Measurements from ENCODE around the gene RIPK3.
"Not testable (repeated sequence)": the region's sequence is repeated elsewhere in the genome, so short reads cannot be mapped to it uniquely, and the experiment has no call there.

Gene RIPK3

DNA sequence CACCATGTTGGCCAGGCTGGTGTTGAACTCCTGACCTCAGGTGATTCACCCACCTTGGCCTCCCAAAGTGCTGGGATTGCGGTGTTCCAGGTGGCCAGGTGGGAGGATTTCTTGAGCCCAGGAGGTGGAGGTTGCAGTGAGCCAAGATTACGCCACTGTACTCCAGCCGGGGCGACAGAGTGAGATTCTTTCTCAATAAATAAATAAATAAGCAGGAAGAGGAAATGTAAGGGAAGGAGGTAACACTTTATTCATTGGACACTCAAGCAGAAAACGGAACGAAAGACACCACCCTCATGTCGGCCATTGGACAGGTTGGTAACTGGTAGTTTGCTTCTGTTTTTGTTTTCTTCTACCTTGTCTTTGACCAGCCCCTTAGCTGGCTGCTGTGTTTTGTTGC is 15.2 kb upstream of the RIPK3 start:
- no peak overlapping the region for H2BK120ac ChIP-seq (ENCODE audit: insufficient read depth, low read length, poor library complexity)
- H3K27me3 ChIP-seq (ENCODE audit: insufficient read depth, low read length), result peaks cover 5% of the 10 kb centered on the region
- no peak overlapping the region for H3K4me3 ChIP-seq (ENCODE audit: low read depth, low read length)
- H4K91ac ChIP-seq (ENCODE audit: low read depth, low read length), result no peak overlapping the region
- no peak overlapping the region for H3K18ac ChIP-seq (ENCODE audit: low read length)
- no peak overlapping the region for H3K9ac ChIP-seq (ENCODE audit: low read length)
- no peak overlapping the region for H2AK5ac ChIP-seq (ENCODE audit: low read length)
- H3K4ac ChIP-seq (ENCODE audit: low read depth, low read length), result no peak overlapping the region
- DNase-seq, result no peak
- no peak overlapping the region for H3K27ac ChIP-seq (ENCODE audit: low read depth, low read length)
- H4K12ac ChIP-seq (ENCODE audit: low read depth, low read length), result no peak overlapping the region
- H3K23ac ChIP-seq (ENCODE audit: low read length), result no peak overlapping the region
- no peak overlapping the region for H3K14ac ChIP-seq (ENCODE audit: low read length)
- no peak overlapping the region for H2BK5ac ChIP-seq (ENCODE audit: low read depth, low read length, poor library complexity)
- no peaks in the 10 kb centered on the region for H3K36me3 ChIP-seq (ENCODE audit: control insufficient read depth in 1 of 2, insufficient read depth in 2 of 2, low read length in 2 of 2)
- H3K9me3 ChIP-seq (ENCODE audit: insufficient read depth, low read depth, low read length), result no peaks in the 10 kb centered on the region
- no peak overlapping the region for H4K8ac ChIP-seq (ENCODE audit: low read depth, low read length)
- H3K79me1 ChIP-seq (ENCODE audit: low read length), result no peaks in the 10 kb centered on the region
- no CpG with 5 or more reads among the region's 7 CpGs for WGBS (ENCODE audit: extremely low coverage, insufficient coverage, insufficient read length)
- H3K79me2 ChIP-seq (ENCODE audit: control insufficient read depth, insufficient read depth, low read length, poor library complexity), result no peaks in the 10 kb centered on the region
- H2AFZ ChIP-seq (ENCODE audit: insufficient read depth, low read length, poor library complexity), result no peak overlapping the region
- no peak overlapping the region for H2BK12ac ChIP-seq (ENCODE audit: low read length)
- H3K4me1 ChIP-seq (ENCODE audit: control insufficient read depth in 1 of 2, insufficient read depth in 2 of 2, low read length in 2 of 2), result no peaks in the 10 kb centered on the region
- H3K4me2 ChIP-seq (ENCODE audit: low read length), result no peak overlapping the region

DNA sequence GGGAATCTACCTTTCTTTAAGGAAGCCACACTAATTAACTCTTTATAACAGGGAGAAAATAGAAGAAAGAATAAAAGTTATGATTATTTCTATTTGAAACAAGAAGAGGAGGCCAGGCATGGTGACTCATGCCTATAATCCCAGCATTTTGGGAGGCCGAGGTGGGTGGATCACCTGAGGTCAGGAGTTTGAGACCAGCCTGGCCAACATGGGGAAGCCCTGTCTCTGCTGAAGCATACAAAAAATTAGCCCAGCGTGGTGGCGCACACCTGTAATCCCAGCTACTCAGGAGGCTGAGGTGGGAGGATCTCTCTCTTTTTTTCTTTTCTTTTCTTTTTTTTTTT is 14.7 kb upstream of the RIPK3 start:
- DNase-seq; H3K4ac ChIP-seq (ENCODE audit: low read depth, low read length); H2AFZ ChIP-seq (ENCODE audit: insufficient read depth, low read length, poor library complexity); H4K91ac ChIP-seq (ENCODE audit: low read depth, low read length); H2AK5ac ChIP-seq (ENCODE audit: low read length); H3K9me3 ChIP-seq (ENCODE audit: insufficient read depth, low read depth, low read length); H3K4me1 ChIP-seq (ENCODE audit: control insufficient read depth in 1 of 2, insufficient read depth in 2 of 2, low read length in 2 of 2); H3K18ac ChIP-seq (ENCODE audit: low read length); H3K14ac ChIP-seq (ENCODE audit: low read length); H3K79me2 ChIP-seq (ENCODE audit: control insufficient read depth, insufficient read depth, low read length, poor library complexity); H3K4me2 ChIP-seq (ENCODE audit: low read length); H3K27ac ChIP-seq (ENCODE audit: low read depth, low read length); H3K9ac ChIP-seq (ENCODE audit: low read length); H3K27me3 ChIP-seq (ENCODE audit: insufficient read depth, low read length); H2BK5ac ChIP-seq (ENCODE audit: low read depth, low read length, poor library complexity); H4K8ac ChIP-seq (ENCODE audit: low read depth, low read length); H2BK120ac ChIP-seq (ENCODE audit: insufficient read depth, low read length, poor library complexity); H4K12ac ChIP-seq (ENCODE audit: low read depth, low read length); H3K23ac ChIP-seq (ENCODE audit: low read length); H3K4me3 ChIP-seq (ENCODE audit: low read depth, low read length); H3K36me3 ChIP-seq (ENCODE audit: control insufficient read depth in 1 of 2, insufficient read depth in 2 of 2, low read length in 2 of 2); H3K79me1 ChIP-seq (ENCODE audit: low read length); H2BK12ac ChIP-seq (ENCODE audit: low read length): not testable (repeated sequence)
- whole genome bisulfite sequencing (ENCODE audit: extremely low coverage, insufficient coverage, insufficient read length), result no CpG with 5 or more reads among the region's 3 CpGs

DNA sequence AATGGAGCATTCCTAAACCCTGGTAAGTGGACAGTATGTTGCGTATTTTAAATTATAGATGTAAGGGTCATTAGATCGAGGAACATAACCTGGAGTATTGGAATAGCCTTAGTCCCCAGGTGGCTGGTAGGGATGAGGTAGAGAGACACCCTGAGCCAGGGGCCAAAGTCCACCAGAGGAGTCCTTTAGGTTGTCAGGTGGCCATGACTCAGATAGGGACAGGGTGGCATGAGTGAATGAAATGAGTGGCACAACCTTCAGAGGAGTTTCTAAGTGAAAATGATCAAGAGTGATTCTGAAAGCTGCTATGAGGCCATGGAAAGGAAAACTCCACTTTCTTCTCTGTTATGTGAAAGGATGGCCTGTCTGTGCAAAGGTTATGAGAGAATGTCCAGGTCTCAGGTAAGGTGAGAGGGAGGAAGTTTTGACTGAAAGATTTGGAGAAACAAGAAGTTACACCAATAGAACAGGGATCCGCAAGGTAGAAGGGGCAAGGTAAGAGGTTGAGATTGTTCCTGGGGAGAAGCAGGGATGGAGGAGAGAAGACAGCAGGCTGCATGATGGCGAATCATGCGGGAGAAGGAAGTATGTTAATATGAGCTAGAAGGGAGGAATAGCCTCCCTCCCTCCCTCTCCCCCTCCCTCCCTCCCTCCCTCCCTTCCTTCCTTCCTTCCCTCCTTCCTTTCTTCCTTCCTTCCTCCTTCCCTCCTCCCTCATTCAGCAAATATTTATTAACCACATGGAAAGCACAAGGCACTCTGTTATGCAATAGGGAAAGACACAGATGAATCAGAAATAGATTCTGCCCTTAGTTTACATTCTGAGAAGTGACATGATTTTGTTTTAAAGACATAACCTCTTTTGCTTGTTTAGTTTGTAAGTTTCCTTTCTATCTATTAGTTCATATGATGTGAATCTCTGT is 14.0 kb upstream of the RIPK3 start:
- H2BK5ac ChIP-seq (ENCODE audit: low read depth, low read length, poor library complexity), result no peak overlapping the region
- H3K4ac ChIP-seq (ENCODE audit: low read depth, low read length), result no peak overlapping the region
- H2BK120ac ChIP-seq (ENCODE audit: insufficient read depth, low read length, poor library complexity), result no peak overlapping the region
- no peak overlapping the region for H2AK5ac ChIP-seq (ENCODE audit: low read length)
- H3K79me2 ChIP-seq (ENCODE audit: control insufficient read depth, insufficient read depth, low read length, poor library complexity), result no peaks in the 10 kb centered on the region
- no peak overlapping the region for H3K27ac ChIP-seq (ENCODE audit: low read depth, low read length)
- H3K4me3 ChIP-seq (ENCODE audit: low read depth, low read length), result no peak overlapping the region
- no peak overlapping the region for H4K8ac ChIP-seq (ENCODE audit: low read depth, low read length)
- H3K27me3 ChIP-seq (ENCODE audit: insufficient read depth, low read length), result peaks cover 5% of the 10 kb centered on the region
- no peak overlapping the region for H2BK12ac ChIP-seq (ENCODE audit: low read length)
- no peaks in the 10 kb centered on the region for H3K4me1 ChIP-seq (ENCODE audit: control insufficient read depth in 1 of 2, insufficient read depth in 2 of 2, low read length in 2 of 2)
- H3K18ac ChIP-seq (ENCODE audit: low read length), result no peak overlapping the region
- no peak overlapping the region for H4K12ac ChIP-seq (ENCODE audit: low read depth, low read length)
- H3K36me3 ChIP-seq (ENCODE audit: control insufficient read depth in 1 of 2, insufficient read depth in 2 of 2, low read length in 2 of 2), result no peaks in the 10 kb centered on the region
- H3K79me1 ChIP-seq (ENCODE audit: low read length), result no peaks in the 10 kb centered on the region
- no peaks in the 10 kb centered on the region for H3K9me3 ChIP-seq (ENCODE audit: insufficient read depth, low read depth, low read length)
- no peak overlapping the region for H3K4me2 ChIP-seq (ENCODE audit: low read length)
- WGBS (ENCODE audit: extremely low coverage, insufficient coverage, insufficient read length), result no CpG with 5 or more reads among the region's 5 CpGs
- H3K23ac ChIP-seq (ENCODE audit: low read length), result no peak overlapping the region
- no peak overlapping the region for H3K9ac ChIP-seq (ENCODE audit: low read length)
- no peak overlapping the region for H2AFZ ChIP-seq (ENCODE audit: insufficient read depth, low read length, poor library complexity)
- no peak overlapping the region for H4K91ac ChIP-seq (ENCODE audit: low read depth, low read length)
- peak in 1 of 2 donors; percentile 46 for DNase-seq
- H3K14ac ChIP-seq (ENCODE audit: low read length), result no peak overlapping the region

DNA sequence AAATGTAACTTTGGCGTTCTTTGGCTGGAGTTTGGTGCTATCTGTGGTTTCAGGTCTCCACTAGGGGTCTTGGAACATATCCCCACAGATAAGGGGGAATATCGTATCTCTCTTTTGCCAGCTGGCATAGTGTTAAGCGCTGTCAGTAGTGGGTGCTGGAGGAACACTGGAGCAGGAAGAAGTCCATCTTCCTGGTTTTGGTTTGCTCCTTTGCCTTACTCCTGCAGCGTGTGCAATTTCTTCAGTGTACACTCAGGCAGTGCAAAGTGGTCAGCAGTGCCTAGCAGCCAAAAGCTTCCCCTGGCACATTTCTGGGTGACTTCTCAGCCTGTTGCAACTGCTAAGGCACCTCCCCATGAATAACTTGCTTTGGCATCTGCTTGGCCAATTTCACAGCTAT is 11.7 kb upstream of the RIPK3 start:
- Histone ChIP-seq H2BK120ac (ENCODE audit: insufficient read depth, low read length, poor library complexity) (no peak overlapping the region), H3K36me3 (ENCODE audit: control insufficient read depth in 1 of 2, insufficient read depth in 2 of 2, low read length in 2 of 2) (no peaks in the 10 kb centered on the region), H2AK5ac (ENCODE audit: low read length) (no peak overlapping the region), H4K12ac (ENCODE audit: low read depth, low read length) (no peak overlapping the region), H3K79me1 (ENCODE audit: low read length) (no peaks in the 10 kb centered on the region), H3K27ac (ENCODE audit: low read depth, low read length) (no peak overlapping the region), H3K79me2 (ENCODE audit: control insufficient read depth, insufficient read depth, low read length, poor library complexity) (no peaks in the 10 kb centered on the region), H3K4ac (ENCODE audit: low read depth, low read length) (no peak overlapping the region), H3K18ac (ENCODE audit: low read length) (no peak overlapping the region), H3K4me2 (ENCODE audit: low read length) (no peak overlapping the region), H2BK12ac (ENCODE audit: low read length) (no peak overlapping the region), H2BK5ac (ENCODE audit: low read depth, low read length, poor library complexity) (no peak overlapping the region), H3K4me1 (ENCODE audit: control insufficient read depth in 1 of 2, insufficient read depth in 2 of 2, low read length in 2 of 2) (no peaks in the 10 kb centered on the region), H3K4me3 (ENCODE audit: low read depth, low read length) (no peak overlapping the region), H4K8ac (ENCODE audit: low read depth, low read length) (no peak overlapping the region), H4K91ac (ENCODE audit: low read depth, low read length) (no peak overlapping the region), H3K9ac (ENCODE audit: low read length) (no peak overlapping the region), H2AFZ (ENCODE audit: insufficient read depth, low read length, poor library complexity) (no peak overlapping the region), H3K9me3 (ENCODE audit: insufficient read depth, low read depth, low read length) (peaks cover 2% of the 10 kb centered on the region), H3K14ac (ENCODE audit: low read length) (no peak overlapping the region), H3K27me3 (ENCODE audit: insufficient read depth, low read length) (peaks cover 5% of the 10 kb centered on the region), H3K23ac (ENCODE audit: low read length) (no peak overlapping the region)
- no peak for DNase-seq
- no CpG with 5 or more reads among the region's 4 CpGs for WGBS (ENCODE audit: extremely low coverage, insufficient coverage, insufficient read length)
